ENCODE measurements around the gene HSDL2.

- TF ChIP-seq GATA2 (IDR thresholded peaks at IDR 0.05; ENCODE audit: low read depth, low read length) (no peak), GATA3 (IDR thresholded peaks at IDR 0.05; ENCODE audit: low read depth, low read length) (no peak)
Measured at GRCh38 chr9:112375361-112375760, 4.5 kb upstream of the HSDL2 start.
